Measurements from ENCODE around the gene RIMBP2. TPM values are rescaled to one million over a fixed set of nuclear protein-coding genes. Genes with fewer than 3 reads are reported as not detected.

RIMBP2 gene
- total RNA-seq, 1 donor from 2014 or later: not detected

DNA sequence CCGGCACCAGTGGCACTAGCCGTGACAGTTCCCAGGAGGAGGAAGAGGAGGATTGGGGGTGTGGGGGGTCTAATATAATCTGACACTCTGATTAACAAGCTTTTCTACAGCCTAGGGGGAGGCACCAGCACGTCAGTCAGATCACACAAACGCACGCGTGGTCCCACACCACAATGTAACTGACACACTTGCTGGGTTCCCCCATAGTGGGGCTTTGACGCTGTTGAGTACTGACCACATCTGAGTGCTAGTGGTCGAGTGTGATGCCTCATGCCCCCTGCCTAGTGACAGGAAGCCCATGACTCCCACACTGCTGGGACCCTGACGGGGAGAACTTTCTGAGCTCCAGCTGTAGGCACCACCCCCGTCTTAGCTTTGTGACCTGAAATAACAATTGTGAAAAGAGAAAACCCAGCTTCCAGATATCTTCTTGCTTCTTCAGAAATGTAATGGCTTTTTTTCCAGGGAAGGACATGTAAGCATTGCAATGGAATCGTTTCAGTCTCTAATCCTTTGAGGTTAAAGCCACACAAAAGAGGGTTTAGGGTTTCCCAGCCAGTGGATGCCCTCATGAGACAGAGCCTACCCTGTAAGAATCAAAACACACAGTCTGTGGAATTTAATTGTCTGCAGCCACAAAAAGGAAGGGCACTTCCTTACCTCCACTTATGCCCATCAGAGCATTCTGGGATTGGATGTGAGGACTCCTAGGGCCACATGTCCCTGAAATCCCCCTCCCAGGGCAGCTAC lies 194.5 kb downstream of the RIMBP2 start:
- ATAC-seq: no peak
- no peak for DNase-seq (ENCODE audit: low spot score)

DNA sequence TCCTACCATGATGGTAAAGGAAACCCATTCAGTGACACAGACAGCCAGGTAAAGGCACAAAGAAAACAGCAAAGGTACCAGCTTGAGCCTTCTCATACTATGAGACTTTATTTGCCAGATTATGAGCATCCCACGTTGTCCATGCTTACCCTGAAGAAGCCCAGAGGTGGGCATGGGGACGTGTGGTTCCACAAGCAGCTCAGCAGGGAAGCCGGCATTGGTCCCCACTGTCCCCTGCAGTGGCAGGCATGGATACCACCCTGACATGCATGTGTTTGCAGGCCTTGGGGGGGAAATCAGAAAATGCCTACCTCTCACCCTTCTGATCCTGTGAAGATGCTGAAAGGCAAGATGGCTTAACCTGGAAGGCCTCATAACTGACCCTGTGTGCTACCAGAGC lies 195.3 kb downstream of the RIMBP2 start:
- ATAC-seq (no peak), DNase-seq (ENCODE audit: low spot score) (no peak)

DNA sequence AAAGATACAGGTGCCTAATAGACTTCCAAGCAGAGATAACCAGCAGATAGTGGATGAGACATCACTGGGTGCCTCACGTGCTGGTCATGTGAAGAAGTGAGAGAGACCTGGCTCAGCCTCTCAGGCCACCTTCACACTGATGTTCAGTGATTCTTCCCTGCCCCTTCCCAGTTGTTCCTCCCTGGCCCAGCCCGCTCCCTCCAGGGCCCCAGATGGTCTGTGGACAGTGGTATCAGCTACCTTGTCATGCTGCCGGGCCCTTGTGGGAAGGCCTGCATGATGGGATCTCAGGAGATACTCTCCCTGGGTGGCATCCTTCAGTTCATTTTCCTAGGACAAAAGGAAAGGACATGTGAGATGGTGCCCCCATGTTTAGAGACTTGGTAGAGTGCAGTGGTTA lies 198.5 kb downstream of the RIMBP2 start:
- no peak for DNase-seq (ENCODE audit: low spot score)
- no peak for ATAC-seq

DNA sequence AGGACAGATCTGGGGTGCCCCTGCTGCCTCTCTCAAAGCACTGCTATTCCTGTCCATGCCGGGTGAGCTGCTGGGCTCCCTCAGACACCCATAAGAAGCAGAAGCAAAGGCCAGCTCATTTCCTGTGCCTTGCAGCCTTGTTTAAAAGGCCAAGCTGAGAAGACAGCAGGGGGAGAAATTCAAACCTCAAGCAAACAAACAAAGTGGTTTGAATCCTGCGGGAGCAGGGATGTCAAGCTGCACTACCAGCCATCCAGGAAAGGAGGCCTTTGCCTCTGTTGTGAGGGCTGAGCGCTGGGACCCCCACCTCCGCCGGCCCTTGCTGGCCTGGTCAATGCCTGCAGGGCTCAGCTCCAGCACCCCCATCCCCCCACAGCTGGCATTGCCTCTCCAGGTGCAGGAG lies 201.9 kb downstream of the RIMBP2 start:
- no peak for ATAC-seq
- no peak for DNase-seq (ENCODE audit: low spot score)

DNA sequence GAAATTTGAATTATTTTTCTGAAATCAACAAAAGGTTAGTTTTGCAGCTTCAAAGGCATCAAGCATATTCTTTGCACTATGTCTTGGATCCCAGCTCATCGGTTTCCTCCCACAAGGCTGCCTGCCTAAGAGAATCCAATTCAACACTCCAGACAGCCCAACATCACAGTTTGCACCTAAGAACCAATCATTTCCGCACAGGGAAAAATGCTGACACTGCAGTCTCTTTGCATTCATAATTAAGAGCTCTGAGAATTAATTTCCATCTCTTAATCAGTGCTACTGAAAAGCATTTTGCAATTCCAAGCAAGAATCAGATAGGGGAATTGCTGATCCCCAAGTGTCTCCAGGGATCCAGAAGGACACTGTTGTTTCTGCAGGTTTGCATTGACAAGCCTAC lies 202.5 kb downstream of the RIMBP2 start:
- ATAC-seq (no peak), DNase-seq (ENCODE audit: low spot score) (no peak)

DNA sequence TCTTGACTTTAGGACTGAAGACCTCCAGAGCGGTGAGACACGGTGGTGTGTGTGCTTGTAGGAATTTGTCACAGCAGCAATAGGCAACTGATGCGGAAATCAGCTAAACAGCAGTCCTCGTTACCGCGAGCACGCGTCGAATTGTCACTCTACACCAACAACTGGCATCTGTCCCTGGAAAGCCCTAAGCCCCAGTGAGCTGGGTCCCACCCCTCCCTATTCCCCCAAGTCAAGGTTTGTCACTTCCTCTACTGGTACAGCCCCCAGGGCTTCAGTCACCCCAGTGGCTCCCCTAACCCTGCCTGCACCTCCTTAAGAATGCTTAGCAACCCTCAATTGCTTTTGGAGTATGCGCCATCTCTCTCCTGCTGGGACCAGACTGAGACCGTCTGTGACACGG lies 204.8 kb downstream of the RIMBP2 start:
- ATAC-seq (no peak), DNase-seq (ENCODE audit: low spot score) (no peak)

DNA sequence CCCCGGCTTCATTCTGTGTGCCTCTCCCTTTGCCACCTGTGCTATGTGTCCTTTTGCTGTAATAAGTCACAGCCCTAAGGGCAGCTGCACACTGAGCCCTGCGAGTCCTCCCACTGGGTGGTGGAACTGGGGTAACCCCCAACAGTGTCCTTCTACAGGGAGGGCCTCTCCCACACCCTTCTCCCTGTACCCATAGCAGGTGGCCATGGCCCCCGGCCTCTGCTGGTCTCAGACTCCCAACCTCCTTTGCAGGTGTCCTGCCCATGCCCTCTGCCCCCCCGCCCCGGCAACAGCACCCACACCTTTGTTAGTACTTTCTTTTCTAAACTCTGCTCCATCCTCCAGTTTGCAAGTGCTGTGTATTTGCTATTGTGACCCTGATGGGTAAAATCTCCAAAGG lies 206.6 kb downstream of the RIMBP2 start:
- DNase-seq (ENCODE audit: low spot score) (no peak), ATAC-seq (no peak)

DNA sequence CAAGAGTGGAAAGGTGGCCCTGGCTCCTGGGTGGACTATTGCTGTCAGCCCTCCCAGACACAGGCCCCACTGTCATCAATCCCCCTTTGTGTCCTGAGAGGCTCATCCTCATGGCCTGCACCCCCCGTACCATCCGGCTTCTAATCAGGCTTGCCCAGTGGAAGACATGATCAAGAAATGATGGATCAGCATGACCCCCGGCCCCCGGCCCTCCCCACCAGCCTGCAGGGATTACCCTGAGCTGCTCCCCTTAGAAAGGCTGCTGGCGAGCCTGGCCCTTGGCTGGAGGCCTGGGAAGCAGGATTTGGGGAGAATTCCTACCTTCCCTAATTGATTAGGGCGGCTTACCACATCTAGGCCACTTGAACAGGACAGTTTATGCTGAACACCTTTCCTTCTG lies 207.3 kb downstream of the RIMBP2 start:
- DNase-seq (ENCODE audit: low spot score) (no peak), ATAC-seq (no peak)

DNA sequence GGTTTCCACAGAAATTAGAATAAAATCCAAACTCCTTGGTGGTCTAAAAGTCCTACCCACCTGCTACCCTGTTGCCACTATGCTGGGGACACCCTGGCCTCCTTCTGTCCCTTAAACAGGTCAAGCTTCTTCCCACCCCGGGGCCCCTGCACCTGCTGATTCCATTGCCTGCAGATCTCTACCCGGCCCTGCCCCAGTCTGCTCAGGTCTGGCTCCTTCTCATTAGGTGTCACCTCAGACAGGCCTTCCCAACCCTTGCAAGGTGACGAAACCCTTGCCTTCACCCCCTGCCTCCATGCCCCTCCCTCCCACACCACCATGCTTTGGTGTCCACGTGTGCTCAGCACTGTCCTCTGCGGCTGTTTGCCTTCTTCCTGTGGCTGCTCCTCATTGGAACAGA lies 207.8 kb downstream of the RIMBP2 start:
- ATAC-seq (no peak), DNase-seq (ENCODE audit: low spot score) (no peak)

DNA sequence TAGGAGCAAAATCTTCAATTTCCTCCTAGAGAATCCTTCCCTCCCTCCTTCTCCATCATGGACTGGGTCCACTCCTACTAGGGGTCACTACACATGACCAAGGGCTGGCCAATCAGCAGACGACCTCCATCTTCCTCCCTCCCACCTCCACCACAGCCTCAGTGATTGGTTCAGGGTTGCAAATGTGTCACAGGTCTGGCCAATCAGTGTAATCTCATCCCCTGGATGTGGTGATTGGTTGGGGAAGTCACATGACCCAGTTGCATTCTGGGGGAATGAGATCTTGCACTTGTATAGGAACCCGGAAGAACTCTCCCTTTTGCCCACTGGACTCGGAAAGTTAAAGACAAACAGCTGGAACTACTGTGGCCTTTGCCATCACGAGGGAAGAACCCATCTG lies 209.3 kb downstream of the RIMBP2 start:
- no peak for DNase-seq (ENCODE audit: low spot score)
- no peak for ATAC-seq

DNA sequence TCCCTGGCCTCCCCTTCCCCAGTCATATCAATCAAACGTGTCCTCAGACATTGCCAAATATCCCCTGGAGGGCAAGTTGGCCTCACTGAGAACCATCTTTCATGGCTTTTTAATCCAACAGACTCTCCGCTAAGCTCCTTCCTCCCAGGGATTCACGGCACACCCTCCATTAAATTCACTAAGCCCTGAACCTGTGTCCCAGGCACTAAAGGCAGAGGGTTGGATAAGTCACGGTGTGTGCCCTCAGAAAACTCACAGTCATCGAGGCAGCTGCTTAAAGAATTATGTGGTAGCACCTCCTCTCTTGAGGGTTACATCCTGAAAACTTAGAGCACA lies 211.3 kb downstream of the RIMBP2 start:
- DNase-seq (ENCODE audit: low spot score): no peak
- no peak for ATAC-seq

DNA sequence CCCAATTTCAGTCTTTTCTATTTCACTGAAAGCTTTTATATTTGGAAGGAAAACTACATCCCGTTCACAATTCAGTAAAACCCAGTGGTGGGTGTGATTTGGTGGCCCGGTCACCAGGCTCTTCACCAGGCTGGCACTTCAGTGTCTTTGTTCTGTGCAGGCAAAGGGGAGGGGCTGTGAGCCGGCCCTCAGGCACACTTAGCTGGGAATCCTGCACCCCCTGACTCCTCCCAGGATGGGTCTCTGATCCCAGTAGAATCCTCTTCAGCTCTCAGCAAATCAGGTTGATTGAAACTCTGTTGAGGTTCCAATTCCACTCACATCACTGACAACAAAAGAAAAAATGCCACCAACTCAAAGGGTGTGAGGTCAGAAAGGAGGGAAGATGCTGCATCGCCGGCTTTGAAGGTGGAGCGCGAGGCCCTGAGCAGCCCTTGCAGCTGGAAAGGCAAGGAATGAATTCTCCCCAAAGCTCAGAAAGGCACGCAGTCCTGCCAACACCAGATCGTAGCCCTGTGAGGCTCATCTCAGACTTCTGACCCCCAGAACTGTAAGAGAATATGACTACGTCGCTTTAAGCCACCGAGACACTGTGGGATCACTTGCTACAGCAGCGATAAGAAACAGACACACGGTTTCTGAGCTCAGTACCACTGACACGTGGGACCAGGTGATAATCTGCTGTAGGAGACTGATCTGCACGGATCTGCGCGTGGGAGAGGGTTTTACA lies 211.8 kb downstream of the RIMBP2 start:
- ATAC-seq (no peak), DNase-seq (ENCODE audit: low spot score) (no peak)

DNA sequence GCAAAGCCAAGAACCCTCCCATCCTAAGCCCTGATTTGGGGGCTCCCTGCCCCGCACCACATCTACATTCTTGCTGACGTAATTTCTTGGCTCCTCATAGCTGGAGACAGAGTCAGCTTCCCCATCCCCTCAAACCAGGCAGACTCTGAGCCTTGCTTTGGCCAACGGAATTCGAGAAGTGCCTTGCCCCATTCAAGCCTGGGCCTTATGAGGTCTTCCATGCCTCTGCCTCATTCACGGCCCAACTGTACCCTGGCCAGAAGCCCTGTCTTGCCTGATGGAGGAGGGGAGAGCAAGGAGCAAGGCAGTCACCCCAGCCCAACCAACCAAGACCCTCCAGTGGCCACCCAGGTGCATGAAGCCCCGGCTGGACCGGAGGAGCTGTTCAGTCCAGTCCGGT lies 214.3 kb downstream of the RIMBP2 start:
- no peak for ATAC-seq
- DNase-seq (ENCODE audit: low spot score): no peak

DNA sequence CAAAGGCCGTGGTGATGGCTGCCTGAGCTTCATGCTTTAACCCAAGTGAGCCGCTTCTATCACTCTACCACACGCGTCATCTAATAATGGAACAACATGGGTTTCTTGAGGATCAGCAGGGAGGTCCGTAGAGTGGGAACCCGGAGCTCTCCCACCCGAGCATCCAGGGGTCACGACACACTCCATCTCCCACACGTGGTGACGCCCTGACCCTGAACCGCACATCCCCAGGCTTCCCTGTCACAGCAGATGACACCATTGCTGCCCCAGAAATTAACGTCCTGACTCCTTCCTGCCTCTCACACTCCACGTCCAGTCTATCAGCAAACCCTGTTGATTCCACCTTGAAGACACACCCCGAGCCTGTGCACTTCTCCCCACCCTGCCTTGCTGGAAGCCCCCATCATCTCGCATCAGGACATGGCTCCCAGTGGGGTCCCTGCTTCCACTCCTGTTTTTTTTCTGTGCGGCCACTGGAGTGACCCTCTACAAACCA lies 215.2 kb downstream of the RIMBP2 start:
- no peak for DNase-seq (ENCODE audit: low spot score)
- ATAC-seq: no peak

DNA sequence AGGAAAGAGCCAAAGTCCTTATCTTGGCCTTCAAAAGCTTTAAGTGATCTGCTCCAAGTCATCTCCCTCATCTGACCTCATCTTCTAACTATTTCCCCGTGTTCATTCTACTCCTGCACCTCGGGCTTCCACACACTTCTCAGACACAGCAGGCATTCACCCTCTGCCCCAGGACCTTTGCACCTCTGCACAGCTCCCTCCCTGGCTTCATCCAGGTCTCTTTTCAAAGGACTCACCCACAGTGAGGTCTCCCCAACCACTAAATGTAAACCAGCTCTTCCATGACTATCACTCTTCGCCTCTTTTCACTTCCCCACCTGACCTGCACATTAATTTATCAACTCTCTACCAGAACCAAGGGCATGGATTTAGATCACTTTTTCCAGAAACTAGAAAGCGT lies 216.6 kb downstream of the RIMBP2 start:
- DNase-seq (ENCODE audit: low spot score) (no peak), ATAC-seq (no peak)

DNA sequence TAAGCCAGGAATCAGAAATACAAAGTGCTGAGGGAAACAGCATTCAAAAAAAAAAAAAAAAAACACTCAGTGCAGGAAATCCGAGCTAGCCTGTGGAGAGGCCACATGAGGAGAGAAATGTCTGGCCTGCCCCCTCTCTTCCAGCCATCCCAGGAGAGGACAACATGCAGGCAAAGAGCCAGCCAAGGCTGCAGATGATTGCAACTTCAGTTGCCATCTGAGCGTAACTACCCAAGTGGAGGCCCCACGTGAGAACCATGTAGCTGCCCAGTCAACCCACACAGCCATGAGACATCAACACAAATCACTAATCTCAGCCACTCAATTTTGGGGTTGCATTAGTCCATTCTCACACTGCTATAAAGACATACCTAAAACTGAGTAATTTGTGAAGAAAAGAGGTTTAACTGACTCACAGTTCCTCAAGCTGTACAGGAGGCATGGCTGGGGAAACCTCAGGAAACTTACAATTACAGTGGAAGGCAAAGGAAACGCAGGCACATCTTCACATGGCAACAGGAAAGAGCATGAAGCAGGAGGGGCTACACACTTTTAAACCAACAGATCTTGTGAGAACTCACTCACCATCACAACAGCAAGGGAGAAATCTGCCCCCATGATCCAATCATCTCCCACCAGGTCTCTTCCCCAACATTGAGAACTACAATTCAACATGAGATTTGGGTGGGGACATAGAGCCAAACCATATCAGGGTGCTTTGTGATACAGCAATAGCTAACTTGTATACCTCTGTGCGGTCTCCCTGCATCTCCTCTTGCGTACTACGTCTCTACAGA lies 217.3 kb downstream of the RIMBP2 start:
- DNase-seq (ENCODE audit: low spot score) (no peak), ATAC-seq (no peak)

DNA sequence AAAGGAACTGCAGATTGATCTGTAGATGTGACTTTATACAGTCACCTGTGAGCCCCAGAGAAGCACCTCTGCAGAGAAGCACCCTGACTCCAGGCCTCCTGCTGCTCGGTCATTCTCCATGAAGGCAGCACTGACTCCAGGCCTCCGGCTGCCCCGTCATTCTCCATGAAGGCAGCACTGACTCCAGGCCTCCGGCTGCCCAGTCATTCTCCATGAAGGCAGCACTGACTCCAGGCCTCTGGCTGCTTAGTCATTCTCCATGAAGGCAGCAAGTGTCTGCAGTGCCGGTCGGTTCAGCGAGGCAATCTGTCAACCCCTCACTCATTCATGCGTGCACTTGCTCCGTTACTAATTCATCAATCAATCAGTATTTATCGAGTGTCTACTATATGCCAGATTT lies 218.1 kb downstream of the RIMBP2 start:
- DNase-seq (ENCODE audit: low spot score): no peak
- no peak for ATAC-seq

DNA sequence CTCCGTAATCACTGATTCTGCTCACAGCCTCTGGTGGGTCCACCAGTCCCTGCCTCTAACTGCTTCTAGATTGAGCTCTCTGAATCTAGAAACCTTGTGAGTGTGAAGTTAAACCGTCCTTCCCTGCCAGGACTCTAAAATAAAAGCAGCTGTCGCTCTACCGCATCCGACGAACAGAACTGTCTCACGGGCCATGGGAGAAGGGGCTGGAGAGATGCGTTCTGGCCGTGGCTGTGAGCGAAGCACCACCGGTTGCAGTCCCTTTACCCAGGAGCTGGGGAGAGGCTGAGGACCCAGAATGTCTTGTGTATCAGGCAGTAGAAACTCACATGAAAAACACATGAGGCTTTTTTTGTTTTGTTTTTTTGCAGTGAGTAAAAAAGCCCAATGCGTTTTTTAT lies 218.8 kb downstream of the RIMBP2 start:
- DNase-seq (ENCODE audit: low spot score): no peak
- no peak for ATAC-seq

DNA sequence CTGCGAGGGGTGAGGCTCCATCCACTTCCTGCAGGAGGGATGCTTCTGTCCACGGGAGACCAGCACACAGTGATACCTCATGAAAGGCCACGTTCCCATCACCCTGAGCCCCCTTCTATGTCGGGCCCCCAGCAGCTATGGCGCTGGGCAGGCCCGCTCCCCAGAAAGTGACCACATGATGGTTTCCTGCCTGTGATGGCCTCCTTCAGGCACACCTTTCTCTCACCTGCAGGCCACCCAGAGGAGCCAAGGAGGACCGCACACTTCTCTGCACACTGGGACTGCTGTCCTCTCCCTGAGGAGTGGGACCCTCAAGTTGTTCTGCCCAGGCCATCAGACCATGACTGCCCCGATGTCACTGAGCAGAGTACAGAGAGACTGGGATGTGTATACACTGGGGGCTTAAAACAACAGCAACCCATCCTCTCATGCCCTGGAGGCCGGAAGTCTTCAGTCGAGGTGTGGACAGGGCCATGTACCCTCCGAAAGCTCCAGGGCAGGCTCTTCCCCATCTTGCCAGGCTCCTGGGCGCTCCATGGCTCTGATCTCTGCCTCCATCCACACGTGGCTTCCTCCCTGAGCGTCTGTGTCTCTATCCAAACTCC lies 219.5 kb downstream of the RIMBP2 start:
- ATAC-seq (no peak), DNase-seq (ENCODE audit: low spot score) (no peak)

DNA sequence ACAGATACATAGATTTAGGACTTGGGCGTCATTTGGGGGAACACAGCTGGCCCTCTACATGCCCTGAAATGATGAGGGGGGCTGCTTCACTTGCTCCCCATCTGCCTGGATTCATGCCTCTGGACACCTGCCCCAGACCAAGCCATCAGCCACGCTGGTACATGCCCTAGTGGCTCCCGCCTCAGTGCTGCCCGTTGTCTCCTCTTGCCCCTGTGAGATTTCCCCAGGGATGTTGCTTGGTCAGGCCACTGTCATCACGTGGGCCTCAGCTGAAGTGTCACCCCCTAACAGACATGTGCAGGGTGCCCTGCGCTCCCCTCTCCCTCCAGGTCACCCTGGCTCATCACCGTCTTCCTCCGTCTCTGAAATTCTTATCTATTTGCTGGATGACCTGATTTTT lies 220.9 kb downstream of the RIMBP2 start:
- DNase-seq (ENCODE audit: low spot score): no peak

DNA sequence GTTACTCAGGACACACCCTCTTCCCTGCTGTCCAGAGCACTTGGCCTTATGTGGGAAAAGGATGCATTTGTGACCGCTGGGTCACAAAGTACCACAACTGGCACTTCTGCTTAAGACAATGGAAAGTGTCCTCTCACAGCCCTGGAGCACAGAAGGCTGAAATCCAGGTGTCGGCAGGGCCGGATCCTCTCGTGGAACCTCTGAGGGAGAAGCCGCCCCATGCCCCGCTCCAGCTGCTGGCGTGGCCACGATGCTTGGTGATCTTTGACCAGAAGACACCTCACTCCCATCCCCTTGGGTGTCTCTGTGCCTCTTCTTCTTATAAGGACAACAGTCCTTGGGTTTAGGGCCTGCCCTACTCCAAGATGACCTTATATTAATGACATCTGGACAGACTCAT lies 221.4 kb downstream of the RIMBP2 start:
- ATAC-seq (no peak), DNase-seq (ENCODE audit: low spot score) (no peak)

More for the DNA sequence above, 220.9 kb downstream of the RIMBP2 start:
- ATAC-seq: no peak

Data from left lobe of liver (tissue), 2 donors.